ENCODE measurements around the gene VAMP3.
A peak's percentile ranks its signal among the peaks of the same experiment; 100 is the strongest.
"Not testable (repeated sequence)": the region's sequence is repeated elsewhere in the genome, so short reads cannot be mapped to it uniquely, and the experiment has no call there.

Gene VAMP3

DNA sequence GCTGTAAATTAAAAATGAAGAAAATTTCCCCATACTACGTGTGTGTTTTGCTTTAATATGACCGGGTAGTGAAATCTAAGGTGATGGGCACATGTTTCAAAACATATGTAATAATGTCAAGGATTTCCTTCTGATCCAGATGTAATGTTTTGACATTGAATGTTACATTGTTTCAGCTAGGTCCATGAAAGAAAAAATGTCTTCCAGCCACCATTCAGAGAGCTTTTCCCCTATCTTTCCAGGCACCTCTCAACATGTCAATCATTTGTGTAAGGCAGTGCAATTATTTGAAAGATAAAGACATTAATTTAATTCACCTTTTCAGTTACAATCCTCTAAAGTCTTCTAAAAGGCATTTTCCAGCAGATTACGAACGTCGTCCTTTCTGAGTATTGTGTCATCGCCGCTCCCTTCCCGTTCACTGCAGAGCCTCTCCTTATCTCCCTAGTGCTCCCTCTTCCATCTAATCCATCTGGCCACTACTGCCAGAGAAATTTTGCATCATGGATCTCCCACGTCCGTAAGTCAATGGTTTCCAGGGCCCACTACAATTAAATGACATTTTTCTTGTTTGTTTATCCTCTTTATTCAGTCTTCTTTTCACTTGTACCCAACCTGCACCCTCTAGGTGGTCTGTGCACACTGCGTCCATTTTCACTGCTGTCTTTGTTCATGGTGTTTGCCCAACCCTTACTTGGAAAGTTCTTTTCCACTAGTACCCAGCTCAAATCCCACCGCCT lies 1.3 kb upstream of the VAMP3 start:
- DNase-seq, result no peak

DNA sequence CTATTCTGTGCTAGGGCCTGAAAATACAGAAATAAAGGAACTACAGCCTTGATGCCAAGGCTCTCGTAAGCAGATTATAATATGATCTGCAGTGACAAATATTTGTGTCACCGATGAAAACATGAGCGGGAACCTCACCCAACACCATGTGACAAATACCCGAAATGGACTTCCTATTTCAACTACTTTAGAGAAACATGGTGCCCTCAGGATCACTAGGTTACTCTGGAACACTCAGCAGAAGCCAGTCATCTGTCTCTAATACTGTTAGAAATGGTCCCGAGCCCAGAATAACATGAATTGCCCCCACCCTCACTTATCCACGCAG lies 463 bp upstream of the VAMP3 start:
- DNase-seq, result no peak

DNA sequence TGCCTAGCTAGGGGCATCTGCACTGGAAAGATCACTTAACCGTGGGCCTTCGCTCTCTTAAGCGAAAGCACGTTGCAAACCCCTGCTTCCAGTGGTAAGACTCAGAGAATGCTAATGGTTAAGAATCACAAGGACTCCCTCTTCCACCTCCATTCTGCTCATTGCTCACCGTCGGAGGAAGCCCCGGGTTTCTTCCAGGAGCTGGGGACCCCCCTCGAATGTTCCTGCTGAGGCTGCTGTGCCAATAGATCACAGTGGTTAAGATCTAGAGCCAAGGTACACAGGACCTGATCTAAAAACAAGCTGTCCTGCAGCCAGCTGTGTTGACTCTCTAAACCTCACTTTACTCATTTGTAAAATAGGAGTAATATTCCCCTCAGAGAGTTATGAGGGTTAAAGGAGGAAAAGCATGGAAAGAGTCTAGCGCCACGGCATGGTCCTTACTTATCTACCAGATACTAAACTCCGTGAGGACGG lies 765 bp downstream of the VAMP3 start:
- no peak for DNase-seq

DNA sequence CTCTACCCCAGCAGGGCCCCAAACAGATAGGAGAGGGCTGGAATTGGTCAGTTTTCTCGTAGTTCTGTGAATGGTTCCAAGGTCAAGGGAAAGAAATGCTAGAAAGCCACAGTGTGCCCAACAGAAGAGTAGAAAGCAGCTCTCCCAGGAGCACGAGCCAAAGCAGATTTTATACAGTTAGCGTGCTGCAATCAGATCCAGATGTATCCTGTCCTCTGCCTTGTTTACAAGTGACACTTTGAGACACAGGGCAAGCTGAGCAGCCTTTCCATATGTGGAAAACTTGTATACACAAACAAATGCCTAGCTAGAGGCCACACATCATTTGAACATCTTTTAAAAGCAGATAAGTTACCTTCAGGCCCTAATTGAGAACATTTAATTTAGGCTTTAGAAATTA lies 6.5 kb downstream of the VAMP3 start:
- no peak for DNase-seq

DNA sequence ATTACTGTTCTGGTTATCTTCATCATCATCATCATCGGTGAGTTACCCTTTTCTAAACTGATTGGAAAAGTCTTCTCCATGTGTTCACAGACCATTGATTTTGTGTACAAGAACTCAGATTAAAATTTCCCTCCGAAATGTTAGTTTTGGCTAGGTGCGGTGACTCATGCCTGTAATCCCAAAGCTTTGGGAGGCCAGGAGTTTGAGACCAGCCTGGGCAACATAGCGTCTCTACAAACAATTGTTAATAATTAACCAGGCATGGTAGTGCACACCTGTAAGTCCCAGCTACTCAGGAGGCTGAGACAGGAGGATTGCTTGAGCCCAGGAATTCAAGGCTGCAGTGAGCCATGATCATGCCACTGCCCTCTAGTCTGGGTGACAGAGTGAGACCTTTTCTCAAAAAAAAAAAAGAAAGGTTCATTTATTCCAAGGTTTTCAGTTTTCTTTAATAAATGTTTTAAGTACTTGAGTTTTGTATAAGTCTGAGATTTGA lies 7.1 kb downstream of the VAMP3 start:
- no peak for DNase-seq

DNA sequence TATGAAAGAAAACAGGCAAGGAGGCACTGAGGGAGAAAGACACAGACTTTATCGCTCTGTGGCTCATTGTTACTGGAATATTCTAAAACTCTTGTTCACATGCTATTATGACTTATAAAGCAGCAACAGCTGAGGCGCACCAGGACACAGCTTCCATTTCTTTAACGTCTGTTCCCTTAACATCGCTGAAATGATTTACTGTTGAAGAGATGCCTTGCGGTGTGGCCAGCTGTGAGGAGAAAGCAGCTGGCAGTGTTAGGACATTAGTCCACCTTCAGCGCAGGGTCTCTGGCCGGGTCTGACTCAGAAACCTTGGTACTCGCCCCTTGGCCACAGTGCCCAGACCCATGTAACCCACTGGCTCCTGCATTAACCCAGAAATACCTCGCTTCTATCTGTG lies 9.9 kb downstream of the VAMP3 start:
- no peak for DNase-seq

DNA sequence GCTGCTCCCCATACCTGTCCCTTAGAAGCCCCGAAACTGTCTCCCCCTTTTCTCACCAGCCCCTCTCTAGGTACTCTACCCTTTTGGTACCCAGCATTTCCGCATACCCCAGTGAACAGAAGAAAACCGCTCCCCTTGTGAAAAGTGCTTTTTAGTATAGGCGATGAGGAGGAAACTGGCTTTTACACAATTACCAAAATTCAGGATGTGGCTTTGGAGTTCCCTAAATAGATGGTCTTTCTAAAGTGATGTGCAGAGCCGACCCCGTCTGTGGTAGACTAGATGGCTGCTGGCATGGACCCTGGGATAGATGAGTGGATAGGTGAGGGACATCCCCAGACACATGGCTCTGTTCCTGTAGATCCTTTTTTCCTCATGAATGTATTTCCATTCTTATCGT lies 10.4 kb downstream of the VAMP3 start:
- no peak for DNase-seq

DNA sequence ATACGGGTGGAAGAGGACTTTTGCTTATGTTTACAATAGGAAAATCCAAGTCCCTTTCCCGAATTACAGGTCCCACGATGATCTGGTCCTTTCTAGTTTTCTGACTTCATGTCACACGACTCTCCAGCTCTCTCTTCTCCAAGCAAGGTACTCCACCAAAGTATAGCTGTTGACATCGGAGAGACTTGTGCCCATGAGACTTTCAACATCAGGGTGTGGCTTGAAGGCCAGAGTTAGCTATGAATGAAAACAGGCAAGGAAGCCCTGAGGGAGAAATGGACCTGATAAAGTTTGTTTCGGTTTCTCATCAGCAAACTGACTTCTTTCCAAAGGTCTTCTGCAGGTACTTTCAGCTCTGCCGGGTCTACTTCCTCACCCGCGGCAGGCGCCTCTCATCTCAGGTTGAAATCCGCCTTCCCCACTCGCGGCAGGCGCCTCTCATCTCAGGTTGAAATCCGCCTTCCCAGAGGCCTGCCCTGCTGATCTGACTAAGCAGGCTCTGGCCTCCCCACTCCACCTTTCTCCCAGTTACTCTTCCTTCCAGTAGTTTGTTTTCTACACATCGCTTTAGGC lies 10.9 kb downstream of the VAMP3 start:
- DNase-seq, result no peak

DNA sequence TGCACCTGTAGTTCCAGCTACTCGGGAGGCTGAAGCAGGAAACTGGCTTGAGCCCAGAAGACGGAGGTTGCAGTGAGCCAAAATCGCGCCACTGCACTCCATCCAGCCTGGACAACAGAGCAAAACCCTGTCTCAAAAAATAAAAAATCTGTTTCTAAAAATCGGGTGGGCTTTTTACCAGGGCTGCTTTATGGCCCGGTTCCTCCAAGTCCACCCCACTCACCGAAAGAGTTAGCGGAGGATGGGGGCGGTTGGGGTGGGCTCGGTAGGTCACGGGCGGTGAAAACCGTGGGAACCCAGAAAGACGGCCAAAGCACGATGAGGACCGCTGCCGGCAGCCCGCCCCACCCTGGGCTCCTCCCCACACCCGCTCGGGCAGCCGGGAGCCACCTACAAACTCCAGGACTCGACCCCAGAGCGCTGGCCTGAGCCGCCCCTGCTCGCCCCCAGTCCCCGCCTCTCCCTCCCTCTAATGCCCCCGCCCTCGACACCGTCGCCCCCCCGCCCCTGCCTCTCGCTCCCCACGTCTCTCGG lies 12.1 kb downstream of the VAMP3 start:
- peak; percentile 43 for DNase-seq

DNA sequence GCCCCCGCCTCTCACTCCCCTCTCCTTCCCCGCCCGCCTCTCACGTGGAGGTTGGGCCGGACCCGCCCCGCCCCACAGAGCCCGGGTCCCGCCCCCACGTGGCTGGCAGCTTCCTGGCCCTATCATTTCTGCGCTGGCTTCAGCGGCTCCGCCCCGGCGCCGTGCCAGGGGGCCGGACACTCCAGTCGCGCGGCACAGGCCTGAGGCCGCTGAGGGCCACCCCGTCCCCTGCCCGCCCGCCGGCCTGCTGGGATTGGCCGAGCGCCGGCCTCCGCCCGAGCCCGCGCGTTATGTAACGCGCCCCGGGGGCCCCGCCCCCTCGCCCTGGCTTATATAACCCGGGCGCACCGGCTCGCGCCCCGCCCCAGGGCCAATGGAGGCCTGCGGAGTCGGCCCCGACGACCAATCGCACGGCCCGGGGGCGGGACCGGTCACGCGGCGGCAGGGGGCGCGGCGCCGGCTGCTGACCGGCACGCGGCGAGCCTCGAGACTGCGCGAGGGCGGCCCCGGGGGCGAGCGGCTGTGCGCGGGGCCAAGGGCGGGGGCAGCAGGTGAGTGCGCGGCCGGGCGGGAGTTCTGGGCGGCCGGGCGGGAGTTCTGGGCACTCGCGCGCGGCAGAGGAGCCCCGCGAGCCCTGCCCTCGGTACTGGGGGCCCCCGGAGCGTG lies 12.9 kb downstream of the VAMP3 start, which contains the start of gene PER3:
PER3 (plus strand) TSS at position 466 of the 666 bp plus-strand sequence. CDS start 587 bp downstream, outside the sequence.
- peak; percentile 90 for DNase-seq

DNA sequence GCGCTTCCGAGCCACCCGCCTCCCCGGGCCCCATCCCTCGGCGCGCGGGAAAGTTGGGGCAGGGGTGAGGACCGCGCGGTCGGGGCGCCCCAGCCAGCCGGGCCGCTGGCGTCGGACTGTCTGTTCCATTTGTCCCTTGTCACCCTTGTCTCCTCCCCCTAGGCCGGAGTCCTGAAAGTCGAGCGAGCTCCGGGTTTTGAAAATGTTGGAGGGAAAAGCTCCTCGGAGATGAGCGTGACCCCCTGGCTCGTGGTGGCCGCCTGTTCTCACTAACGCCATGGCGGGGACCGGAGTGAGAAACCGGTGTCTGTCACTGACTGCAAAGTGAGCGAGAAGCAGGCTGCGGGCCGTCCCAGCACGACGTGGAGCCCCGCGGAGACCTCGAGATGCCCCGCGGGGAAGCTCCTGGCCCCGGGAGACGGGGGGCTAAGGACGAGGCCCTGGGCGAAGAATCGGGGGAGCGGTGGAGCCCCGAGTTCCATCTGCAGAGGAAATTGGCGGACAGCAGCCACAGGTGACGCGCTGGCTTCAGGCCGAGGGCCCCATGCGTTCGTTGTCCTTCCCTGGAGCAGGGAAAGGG lies 13.5 kb downstream of the VAMP3 start:
- DNase-seq, result no peak

DNA sequence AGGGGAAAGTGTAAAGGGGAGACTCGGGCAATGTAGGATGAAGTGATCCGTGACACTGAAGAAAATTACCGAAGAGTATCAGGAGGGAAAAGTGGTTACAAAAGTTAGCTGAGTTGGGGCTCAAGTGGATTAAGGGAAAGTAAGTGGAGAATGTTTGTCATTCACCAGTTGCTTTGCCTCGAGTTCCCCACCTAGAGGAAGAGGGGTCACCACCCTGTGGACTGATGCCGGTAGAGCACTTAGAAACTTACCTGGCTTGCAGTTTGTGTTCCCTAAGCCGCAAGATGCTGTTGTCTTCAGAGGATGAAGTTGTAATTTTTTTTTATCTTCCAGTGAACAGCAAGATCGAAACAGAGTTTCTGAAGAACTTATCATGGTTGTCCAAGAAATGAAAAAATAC lies 14.0 kb downstream of the VAMP3 start:
- no peak for DNase-seq

DNA sequence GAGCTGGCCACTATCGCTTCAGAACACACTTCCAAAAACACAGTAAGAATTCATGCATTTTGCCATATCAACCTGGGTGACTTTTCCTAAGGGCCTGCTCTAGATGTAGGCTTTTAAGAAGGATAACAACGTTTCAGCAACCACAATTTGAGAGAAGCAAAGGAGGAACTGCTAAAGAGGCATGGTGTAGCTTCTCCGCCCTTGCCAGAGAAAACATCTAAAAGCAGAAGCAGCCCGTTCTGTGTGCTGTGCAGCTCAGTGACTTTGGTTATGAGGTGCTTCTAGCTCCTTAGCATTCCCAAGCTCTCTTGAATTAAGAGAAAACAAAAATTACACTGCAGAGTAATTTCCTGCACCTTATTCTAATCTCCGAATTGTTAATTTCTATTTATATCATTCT lies 15.7 kb downstream of the VAMP3 start:
- DNase-seq, result no peak

DNA sequence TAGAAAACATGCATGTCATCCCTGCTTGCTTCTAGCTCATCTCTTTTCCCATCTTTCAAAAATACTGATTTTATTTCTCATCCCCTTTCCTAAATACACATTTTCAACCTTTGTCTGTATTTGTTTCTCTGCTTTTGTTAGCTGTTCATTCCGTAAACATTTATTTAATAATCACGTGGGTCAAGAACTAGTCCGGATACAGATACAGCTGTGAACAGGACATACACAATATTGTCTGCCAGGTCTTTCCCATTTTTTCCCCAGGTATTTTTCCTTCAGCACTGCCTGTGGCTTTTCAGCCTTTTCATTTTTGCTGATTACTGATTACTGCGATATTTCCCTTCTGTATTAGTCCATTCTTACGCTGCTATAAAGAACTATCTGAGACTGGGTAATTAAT lies 18.7 kb downstream of the VAMP3 start:
- no peak for DNase-seq

DNA sequence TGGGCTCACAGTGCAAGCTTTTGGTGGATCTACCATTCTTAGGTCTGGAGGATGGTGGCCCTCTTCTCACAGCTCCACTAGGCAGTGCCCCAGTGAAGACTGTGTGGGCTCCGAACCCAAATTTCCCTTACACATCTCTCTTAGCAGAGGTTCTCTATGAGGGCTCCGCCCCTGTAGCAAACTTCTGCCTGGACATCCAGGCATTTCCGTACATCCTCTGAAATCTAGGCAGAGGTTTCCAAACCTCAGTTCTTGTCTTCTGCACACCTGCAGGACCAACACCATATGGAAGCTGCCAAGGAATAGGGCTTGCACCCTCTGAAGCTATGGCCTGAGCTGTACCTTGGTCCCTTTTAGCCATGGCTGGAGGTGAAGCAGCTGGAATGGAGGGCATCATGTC lies 19.9 kb downstream of the VAMP3 start:
- DNase-seq, result not testable (repeated sequence)

DNA sequence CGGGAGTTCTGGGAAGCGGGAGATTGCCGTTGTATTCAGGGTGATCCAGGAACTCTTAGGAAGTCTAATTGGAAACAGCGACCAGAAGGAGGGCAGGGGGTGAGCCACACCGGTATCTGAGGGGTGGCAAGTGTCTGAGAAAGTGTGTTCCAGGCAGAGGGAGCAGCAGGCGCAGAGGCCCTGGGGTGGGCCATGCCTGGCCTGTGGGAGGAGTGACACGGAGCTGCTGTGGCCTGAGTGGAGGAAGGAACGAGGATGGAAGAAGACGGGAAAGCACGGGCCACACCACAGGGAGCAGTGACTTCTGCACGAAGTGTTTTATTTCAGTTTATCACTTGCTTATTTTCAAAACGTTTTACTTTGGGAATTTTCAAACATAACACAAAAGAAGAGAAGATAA lies 24.3 kb downstream of the VAMP3 start:
- no peak for DNase-seq

DNA sequence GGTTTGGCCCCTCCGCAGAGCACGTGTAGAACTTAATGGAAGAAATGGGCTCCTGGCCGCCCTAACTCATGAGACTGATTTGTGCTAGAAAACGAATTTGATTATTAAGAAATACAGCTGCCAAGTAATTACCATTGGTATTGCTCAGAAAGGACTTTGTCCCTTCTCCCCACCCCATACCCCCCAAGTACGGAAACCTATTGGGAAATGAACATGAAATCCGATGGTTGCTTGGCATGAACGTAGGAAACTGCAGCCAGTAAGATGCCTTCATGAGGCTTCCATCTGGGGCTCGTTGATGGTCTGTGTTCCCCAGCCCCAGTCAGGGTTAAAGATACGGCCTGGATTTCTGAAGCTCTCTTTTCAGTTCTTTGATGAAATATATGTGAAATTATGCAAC lies 34.4 kb downstream of the VAMP3 start:
- DNase-seq, result no peak

DNA sequence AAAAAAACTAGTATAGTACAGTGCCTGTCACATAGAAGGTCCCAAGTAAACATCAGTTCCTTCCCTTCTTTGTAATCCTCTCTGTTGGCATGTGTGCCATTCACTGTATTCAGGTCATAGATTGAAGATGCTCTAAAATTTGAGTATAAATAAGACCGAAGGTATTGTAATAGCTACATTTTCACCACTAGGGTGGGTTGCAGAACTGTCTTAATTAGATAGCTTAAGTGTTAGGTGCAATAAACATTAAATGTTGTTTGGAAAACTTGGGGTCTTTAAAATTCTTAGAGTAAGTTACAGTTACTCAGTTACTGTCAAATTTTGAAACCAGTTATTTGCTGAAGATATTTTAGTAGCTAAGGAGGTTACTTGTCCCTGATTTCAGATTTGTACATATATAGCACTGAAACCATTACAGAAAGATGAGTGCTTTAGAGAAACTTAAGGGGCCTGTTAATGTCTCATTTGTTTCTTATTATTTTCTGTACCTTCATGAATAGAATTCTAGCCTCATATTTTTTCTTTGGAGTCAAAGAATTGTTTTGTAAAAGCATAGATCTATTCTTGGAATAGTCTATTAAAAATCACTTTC lies 37.3 kb downstream of the VAMP3 start:
- DNase-seq, result no peak

DNA sequence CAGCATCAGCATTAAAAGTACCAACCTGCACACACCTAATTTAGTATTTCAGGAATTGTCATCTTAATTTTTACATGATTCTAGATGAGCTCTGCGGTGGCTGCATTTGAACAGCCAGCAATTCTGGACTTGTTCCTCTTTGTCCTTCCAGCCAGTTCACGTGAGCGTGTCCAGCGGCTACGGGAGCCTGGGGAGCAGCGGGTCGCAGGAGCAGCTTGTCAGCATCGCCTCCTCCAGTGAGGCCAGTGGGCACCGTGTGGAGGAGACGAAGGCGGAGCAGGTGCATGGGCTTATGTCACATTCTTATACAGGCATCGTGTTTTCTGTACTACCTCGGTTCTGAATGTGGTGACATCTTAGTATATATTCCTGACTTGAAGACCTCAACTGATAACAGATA lies 38.6 kb downstream of the VAMP3 start:
- DNase-seq, result no peak

DNA sequence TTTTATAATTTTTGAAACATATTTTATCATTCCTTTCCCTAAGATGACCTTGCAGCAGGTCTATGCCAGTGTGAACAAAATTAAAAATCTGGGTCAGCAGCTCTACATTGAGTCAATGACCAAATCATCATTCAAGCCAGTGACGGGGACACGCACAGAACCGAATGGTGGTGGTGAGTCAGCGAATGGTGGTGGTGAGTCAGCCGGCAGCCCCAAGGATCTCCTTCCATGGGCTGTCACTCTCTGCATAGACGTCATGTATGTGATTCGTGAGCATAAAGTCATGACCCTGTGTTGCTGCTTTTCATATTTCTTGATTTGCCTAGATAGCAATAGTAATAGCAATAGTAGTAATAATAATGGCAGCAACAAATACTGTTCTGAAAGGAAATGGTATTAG lies 39.3 kb downstream of the VAMP3 start:
- DNase-seq, result peak; percentile 35

DNA sequence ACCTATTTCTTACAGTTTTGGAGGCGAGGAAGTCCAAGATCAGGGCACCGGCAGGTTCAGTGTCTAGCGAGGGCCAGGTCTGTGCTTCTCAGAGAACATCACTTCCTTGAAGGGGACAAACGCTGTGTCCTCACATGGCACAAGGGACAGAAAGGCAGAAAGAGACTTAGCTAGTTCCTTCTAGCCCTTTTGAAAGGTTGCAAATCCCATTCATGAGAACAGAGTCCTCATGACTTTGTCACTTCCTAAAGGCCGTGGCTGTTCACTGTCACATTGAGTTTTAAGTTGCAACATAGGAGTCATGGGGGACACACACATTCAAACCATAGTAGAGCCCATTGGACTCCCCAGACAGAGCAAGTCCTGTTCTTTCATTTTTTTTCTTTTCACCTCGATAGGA lies 40.4 kb downstream of the VAMP3 start:
- no peak for DNase-seq

DNA sequence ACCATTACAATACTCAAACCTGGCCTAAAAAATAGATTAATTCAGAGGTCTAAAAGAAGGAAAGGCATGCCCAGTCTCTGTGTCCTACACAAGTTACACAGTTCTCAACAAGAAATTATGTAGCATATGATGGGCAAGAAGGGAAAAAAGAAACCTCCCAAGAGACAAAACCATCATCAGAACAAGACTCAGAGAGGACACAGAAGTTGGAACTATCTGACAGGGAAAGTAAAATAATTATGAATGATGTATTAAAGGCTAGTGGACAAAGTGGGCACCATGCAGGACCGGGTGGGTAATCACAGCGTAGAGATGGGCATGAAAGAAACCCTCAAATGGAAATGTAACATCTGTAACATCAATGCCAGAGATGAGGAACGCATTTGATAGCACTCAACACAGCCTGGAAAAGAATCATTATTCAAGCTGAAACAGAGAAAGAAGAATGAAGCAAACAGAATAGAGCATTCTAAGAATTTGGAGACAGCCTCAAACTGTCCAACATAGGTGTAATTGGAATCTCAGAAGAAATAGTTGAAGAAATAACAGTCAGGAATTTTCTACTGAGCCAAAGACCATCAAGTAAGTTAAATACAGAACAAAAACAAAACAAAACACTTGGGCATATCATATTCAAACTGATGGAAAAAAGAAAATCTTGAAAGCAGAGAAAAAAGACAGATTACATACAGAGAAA lies 42.7 kb downstream of the VAMP3 start:
- DNase-seq, result no peak

DNA sequence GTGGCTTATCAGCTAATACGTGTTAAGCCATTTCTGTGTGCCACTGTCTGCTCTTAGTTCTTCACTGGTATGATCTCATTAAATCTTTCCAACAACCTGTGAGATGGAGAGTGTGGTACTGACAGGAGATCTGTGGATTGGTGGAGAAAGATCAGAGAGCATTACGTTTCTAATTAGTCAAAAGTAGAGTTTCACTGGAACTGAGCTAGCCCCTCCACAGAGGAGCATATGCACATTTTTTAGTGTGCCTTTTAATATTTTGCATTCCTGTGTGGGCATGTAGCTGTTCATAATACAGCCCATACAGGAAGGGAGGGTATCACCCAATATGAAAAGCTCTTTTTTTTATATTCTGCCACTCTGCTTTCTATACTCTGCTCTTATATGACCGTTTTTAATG lies 50.2 kb downstream of the VAMP3 start:
- no peak for DNase-seq
